Lower lobe of right lung (tissue), 2 donors: ENCODE data around the gene EXOC4. TPM values are rescaled to one million over a fixed set of nuclear protein-coding genes. Genes with fewer than 3 reads are reported as not detected.

Source experiments
- ATAC-seq, 2 donors: fragments of 200-7000 bp; cut with Tn5 transposase; one replicate each; pipeline ENCODE4 v1.9.1; 2020 to 2022; ENCODE audit warnings: mild to moderate bottlenecking in 2 of 2, moderate library complexity in 2 of 2
- DNase-seq: peaks from one replicate; pipeline ENCODE4 v3.0.0-alpha.2; 2020
- H3K27ac ChIP-seq: fragments of 200-600 bp; one replicate; pipeline ENCODE4 v1.8.0; 2022
- H3K27me3 ChIP-seq: fragments of 200-600 bp; one replicate; pipeline ENCODE4 v1.8.0; 2022; ENCODE audit warnings: low read depth
- H3K36me3 ChIP-seq: fragments of 200-600 bp; one replicate; pipeline ENCODE4 v1.8.0; 2022; ENCODE audit warnings: mild to moderate bottlenecking
- H3K4me1 ChIP-seq: fragments of 200-600 bp; one replicate; pipeline ENCODE4 v1.8.0; 2022
- H3K4me3 ChIP-seq: fragments of 200-600 bp; one replicate; pipeline ENCODE4 v1.8.0; 2022; ENCODE audit warnings: mild to moderate bottlenecking
- H3K9me3 ChIP-seq: fragments of 200-600 bp; one replicate; pipeline ENCODE4 v1.8.0; 2022
- intact Hi-C: fragments of 100-400 bp; cut with DNase I; formaldehyde crosslinking; loops from one replicate; pipeline ENCODE4 v1.11.0; 2022
- total RNA-seq: library from RNA; stranded (reverse); fragmentation: NEBNext Ultra II Directional; extraction: Animal tissue kit (Norgen Biotek cat#: 25700); gene quantifications from one replicate; pipeline ENCODE4 v1.2.1, GENCODE V29; 2021
- TF ChIP-seq, protein P1 (sequence below): fragments of 200-600 bp; IDR thresholded peaks from one replicate; pipeline ENCODE4 v1.8.0; 2022; ENCODE audit warnings: antibody characterized with exemption, mild to moderate bottlenecking
- donor health status: DM: no; HTN: yes; CAD: no; lungs with severe emphysema.

The EXOC4 gene
- total RNA-seq, 1 donor from 2014 or later, result 80.2 TPM

DNA sequence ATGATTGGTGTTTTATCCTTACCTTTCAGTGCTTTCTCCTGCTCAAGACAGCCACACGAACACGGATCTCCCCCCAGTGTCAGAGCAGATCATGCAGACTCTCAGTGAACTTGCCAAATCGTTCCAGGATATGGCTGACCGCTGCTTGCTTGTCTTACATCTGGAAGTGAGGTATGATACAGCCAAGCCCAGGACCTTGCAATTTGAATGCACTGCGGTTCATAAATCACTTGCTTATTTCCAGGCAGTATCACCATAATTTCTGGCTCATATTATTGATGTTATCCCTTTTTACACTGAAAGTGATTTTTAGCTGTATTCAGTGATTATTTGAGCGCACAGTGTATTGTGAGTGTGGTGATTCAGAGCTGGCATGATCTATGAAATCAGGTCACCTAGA lies 744.6 kb downstream of the EXOC4 start:
- TF ChIP-seq, protein P1, sequence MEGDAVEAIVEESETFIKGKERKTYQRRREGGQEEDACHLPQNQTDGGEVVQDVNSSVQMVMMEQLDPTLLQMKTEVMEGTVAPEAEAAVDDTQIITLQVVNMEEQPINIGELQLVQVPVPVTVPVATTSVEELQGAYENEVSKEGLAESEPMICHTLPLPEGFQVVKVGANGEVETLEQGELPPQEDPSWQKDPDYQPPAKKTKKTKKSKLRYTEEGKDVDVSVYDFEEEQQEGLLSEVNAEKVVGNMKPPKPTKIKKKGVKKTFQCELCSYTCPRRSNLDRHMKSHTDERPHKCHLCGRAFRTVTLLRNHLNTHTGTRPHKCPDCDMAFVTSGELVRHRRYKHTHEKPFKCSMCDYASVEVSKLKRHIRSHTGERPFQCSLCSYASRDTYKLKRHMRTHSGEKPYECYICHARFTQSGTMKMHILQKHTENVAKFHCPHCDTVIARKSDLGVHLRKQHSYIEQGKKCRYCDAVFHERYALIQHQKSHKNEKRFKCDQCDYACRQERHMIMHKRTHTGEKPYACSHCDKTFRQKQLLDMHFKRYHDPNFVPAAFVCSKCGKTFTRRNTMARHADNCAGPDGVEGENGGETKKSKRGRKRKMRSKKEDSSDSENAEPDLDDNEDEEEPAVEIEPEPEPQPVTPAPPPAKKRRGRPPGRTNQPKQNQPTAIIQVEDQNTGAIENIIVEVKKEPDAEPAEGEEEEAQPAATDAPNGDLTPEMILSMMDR, result no peak
- intact Hi-C loops, result no loop called here
- Histone ChIP-seq H3K27ac (no peak overlapping the region), H3K9me3 (no peaks in the 10 kb centered on the region), H3K4me1 (no peaks in the 10 kb centered on the region), H3K4me3 (no peak overlapping the region), H3K27me3 (no peaks in the 10 kb centered on the region), H3K36me3 (peaks cover 7% of the 10 kb centered on the region)
- ATAC-seq, result no peak
- DNase-seq, result no peak

DNA sequence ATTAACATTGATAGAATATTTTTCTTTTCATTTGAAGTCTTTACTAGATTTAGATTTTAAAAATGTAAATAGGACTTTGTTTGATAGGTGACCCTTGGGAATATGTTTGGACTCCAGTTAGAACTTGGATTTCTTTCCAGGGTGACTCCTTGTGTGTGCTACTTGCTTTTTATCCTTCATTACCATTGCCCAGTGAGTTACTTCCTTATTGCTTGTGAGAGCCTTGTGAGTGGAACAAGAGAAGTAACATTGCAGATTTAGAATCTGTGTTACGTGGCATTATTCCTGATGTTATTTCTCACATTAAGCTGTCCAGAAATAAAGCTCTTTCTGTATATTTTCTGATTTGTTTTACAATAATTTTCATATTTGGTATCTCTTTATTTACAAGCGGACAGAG lies 746.3 kb downstream of the EXOC4 start:
- Histone ChIP-seq H3K9me3 (no peaks in the 10 kb centered on the region), H3K27me3 (no peaks in the 10 kb centered on the region), H3K4me1 (no peaks in the 10 kb centered on the region), H3K36me3 (peaks cover 7% of the 10 kb centered on the region), H3K4me3 (no peak overlapping the region), H3K27ac (no peak overlapping the region)
- no peak for DNase-seq
- TF ChIP-seq, protein P1, result no peak
- no peak for ATAC-seq
- intact Hi-C loops, result no loop called here

DNA sequence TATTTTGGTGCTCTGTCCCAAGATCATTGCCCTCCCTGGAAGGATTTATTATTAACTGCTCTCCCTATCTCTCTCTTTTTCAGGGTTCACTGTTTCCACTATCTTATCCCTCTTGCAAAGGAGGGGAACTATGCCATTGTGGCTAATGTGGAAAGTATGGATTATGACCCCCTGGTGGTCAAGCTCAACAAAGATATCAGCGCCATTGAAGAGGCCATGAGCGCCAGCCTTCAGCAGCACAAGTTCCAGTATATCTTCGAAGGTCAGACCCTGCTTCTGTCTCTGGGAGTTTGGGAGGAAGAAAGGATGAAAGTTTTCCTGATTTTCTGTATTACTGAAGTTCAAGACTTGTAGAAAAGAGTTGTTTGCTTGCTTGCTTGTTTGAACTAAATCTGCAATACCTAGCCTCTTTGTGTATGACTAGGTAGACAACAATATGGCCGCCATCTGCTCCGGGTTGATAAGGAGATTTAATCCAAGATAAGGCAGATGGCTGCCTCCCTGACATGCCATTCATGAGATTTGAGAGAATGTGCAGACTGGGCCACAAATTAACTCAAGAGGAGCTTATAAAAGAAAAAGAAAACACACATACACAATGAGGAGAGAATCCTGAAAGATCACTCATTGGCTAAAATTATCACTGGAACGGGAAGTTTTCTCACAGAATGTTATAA lies 752.1 kb downstream of the EXOC4 start:
- H3K9me3 ChIP-seq, result no peaks in the 10 kb centered on the region
- intact Hi-C loops, result no loop called here
- H3K36me3 ChIP-seq, result peaks cover 5% of the 10 kb centered on the region
- no peak overlapping the region for H3K4me3 ChIP-seq
- TF ChIP-seq, protein P1, result no peak
- H3K27me3 ChIP-seq, result no peaks in the 10 kb centered on the region
- no peak overlapping the region for H3K27ac ChIP-seq
- no peaks in the 10 kb centered on the region for H3K4me1 ChIP-seq
- ATAC-seq (no peak), DNase-seq (no peak)

DNA sequence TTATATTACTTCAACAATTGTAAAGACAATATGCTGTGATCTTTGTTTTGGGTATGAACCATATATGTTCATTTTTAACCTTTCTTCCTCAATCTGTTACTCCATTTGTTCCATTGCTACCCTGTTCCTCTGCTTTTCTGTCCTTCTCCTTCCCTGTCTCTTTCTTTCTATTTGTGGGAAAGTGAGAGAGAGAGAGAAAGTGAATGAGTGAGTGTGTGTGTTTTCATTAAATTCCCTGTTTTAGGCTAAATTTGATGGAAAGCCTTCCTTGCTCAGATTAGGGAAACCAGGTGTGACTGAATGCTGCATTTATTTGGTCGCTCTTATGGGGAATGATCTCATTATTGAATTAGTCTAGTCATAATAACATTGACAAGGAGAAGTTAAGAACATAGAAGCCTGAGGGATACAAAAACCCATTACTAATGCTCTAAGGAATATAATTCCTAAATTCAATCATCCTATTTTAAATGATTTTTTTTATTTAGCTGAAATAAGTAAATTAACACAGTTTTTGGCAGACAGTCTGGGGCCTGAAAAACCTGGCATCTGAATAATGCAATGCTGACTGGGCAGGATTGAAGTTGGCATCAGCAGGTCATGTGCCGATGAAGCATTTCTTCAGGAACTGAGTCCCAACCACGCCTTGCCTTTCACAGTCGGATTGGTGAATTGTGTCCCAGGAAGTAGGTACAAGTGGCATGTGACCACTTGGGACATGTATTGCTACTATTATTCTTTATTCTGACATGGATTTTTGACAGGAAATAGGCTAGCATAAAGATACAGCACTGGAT lies 756.6 kb downstream of the EXOC4 start:
- Histone ChIP-seq H3K4me1 (no peaks in the 10 kb centered on the region), H3K9me3 (no peaks in the 10 kb centered on the region), H3K4me3 (no peak overlapping the region), H3K27ac (no peak overlapping the region), H3K27me3 (no peaks in the 10 kb centered on the region), H3K36me3 (peaks cover 5% of the 10 kb centered on the region)
- TF ChIP-seq, protein P1, result no peak
- intact Hi-C loops, result no loop called here
- DNase-seq (no peak), ATAC-seq (no peak)

DNA sequence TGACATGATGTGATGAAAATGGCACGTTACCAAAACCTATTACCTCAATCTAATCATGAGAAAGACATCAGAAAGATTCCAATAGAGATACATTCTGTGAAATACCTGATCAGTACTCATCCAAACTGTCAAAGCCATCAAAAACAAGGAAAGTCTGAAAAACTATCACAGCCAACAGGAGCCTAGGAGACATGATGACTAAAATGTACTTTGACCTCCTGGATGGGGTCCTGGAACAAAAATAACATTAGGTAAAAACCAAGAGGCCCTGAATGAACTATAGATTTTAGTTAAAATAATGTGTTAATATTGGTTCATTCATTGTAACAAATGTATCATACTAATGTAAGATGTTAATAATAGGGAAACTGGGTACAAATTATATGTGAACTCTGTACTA lies 760.4 kb downstream of the EXOC4 start:
- Histone ChIP-seq H3K27me3 (no peaks in the 10 kb centered on the region), H3K9me3 (no peaks in the 10 kb centered on the region), H3K36me3 (no peaks in the 10 kb centered on the region), H3K4me1 (no peaks in the 10 kb centered on the region), H3K4me3 (no peak overlapping the region), H3K27ac (no peak overlapping the region)
- ATAC-seq (no peak), DNase-seq (no peak)
- intact Hi-C loops, result no loop called here
- TF ChIP-seq, protein P1, result no peak
